HG02623 (cell line): ENCODE results near the gene RSPH1.

Source experiments
- ATAC-seq: cut with Tn5 transposase; IDR thresholded peaks from one replicate; pipeline ENCODE4 v1.9.1; 2021; ENCODE audit warnings: moderate library complexity; ENCODE audit not compliant: unreplicated experiment

RSPH1 gene

DNA sequence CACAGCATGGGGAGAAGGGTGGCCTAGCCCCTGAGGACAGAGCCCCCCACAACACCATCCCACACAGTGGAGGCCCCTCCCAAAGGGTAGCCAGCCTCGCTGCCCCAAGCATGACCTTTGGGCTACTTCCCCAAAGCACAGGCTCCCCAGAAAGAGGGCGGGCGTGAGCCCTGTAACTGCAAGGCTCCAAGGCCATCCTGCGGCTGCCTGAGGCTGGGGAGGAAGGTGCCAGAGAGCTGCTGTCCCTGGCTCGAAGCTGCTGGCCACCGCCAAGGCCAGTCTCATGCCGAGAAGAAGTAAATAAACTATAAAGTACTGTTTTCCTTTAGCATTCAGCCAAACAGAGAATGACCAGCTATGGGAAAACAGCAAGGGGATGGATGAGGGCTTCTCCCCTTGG lies 64.8 kb downstream of the RSPH1 start:
- ATAC-seq = no peak

DNA sequence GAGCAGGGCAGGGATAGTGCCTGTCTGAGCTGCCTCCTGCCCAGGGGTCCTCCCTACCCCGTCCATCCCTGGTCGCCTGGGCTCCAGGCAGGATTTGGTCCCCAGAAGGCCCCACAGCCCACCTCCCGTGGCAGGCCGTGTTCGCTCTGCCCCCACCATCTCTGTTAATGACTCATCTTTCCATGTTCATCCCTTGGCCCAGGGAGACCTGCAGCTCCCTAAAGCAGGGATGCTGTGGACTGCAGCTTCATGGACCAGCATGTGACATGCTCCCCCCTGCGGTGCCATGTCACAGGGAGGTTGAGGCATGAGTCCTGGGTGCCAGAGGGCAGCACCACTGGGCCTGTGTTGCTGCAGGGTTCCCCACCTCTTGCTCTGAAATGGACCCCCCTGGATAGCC lies 65.5 kb downstream of the RSPH1 start:
- ATAC-seq = no peak

DNA sequence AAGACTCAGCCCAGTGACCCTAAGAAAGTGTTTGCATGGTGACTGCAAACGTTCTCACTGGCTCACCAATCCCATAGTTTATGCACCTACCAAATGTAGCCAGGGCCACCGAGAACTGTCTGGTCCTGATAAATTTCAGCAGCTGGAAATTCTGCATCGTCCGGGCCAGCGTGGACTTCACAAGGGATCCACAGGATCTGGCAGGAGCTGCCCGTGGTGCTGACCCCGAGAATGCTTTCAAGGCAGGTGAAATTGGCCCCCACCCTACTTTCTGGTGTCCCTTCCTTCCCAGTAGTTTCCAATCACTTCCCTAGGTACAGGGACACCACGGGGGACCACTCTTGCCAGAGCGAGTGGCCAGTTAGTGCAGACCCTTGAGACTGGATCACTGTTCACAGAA lies 66.2 kb downstream of the RSPH1 start:
- no peak for ATAC-seq

DNA sequence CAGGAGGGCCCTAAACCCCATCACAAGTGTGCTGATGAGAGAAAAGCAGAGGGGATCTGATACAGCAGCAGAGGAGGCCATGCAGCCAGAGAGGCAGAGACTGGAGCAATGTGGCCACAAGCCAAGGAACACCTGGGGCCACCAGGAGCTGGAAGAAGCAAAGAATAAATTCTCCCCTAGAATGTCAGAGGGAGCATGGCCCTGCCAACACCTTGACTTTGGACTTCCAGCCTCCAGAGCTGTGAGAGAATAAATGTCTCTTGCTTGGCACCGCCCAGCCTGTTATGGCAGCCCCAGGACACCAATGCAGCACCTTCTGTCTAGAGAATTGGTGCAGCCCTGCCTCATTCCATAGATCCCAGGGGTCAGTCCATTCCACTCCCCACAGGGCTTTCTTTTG lies 67.0 kb downstream of the RSPH1 start:
- ATAC-seq = no peak

DNA sequence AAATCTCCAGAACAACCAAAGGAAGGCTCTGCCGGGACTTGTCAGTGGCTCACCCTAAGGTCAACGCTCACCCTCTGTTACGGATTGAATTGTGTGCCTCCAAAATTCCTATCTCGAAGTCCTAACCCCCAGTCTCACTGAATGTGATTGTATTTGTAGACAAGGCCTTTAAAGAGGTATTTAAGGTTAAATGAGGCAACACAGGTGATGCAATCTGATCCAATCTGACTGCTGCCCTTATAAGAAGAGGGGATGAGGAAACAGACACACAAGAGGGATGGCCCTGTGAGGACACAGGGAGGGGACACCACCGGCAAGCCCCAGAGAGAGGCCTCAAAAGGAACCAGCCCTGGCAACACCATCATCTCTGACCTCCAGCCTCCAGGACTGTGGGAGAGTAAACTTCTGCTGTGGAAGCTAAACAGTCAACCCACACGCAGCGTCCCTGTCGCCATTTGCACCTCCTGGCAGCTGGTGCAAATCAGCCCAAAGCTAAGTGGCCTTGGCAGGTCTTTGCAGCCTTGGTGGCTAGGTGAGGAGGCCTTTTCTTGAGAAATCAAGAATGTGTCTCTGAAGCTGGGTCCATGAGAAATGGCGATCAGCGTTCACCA lies 68.1 kb downstream of the RSPH1 start:
- ATAC-seq = no peak

DNA sequence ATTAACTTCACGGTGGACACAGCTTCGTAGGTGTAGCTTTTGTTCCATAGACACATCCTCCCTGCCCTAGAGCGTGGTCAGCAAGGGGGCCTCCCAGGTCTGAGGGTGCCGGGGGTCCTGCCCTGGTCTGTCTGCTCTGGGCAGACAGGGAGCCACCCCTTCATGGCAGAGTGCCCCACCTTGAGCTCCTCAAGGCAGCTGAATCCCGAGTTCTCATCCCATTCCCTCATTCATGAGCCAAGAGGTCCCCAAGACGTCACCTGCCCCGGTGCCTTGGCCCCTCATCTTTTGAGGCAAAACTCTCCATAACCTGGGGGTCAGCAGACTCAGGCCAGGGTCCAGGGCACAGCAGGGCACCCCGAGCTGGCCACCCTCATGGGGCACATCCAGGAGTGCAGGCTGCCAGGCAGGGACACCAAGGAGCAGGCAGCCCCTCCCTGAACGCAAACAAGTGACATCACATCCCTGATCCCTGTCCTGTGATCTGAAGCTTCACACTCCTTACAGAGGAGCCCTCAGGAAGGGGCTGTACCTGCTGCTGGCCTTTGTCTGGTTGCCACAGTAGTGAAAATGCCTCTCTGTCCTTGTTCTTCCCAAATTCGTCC lies 69.0 kb downstream of the RSPH1 start:
- no peak for ATAC-seq

DNA sequence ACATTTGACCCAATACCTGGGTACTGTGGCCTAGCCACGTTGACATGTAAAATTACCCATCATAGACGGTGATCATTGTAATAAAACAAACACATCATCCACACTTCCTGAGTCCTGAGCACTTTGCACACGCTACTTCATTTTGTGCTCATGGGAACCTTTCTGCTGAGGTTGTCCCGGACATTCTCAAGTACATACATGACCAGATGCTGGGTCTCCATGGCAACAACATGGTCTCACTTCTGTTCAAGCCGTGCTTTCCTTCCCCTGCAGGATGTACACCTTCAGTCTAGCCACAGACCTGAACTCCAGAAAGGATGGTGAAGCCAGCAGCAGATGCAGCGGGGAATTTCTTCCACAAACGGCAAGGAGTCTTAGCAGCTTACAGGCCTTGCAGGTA lies 69.6 kb downstream of the RSPH1 start:
- no peak for ATAC-seq

DNA sequence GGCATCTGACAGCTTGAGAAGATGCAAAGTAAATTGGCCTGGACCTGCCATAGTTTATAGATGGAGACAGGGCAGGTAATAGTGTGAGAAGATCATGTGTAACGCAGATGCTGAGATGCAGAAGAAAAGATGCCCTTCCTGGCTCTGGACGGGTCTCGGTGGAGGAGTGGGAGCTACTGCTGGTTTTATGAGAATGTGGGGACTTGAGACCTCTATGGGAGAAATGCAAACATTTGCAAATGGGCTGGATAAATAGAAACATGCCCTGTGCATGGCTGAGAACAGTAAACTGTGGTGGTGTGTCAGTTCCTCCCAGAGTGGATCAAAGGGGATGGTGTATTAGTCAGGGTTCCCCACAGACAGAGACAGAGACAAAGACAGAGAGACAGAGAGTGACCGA lies 70.4 kb downstream of the RSPH1 start:
- ATAC-seq = no peak

DNA sequence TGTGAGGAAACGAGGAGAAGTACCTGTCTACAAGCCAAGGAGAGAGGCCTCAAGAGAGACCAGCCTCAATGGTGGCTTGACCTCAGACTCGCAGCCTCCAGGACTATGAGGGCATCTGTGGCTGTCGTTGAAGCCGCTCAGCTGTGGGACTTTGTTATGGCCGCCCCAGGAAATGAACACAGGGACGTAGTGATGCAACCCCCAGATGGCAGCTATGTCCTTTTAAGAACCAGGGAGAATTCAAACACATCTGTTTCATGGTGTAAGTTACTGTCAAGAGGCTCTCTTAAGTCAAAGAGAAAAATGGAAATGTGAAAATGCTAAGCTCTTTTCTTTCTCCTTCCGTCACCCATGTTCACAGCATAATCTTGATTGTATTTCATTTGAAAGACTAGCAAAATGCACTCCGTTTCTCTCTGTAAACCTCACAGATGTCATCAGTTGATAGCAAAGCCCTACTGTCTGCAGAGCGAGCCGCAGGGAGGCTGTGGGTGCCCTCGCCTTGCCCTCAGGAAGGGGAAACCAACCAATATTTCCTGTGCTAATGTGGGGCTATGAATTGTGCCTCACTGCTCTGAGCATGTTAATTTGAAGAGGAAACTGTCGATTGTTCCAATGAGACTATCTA lies 71.0 kb downstream of the RSPH1 start:
- no peak for ATAC-seq

DNA sequence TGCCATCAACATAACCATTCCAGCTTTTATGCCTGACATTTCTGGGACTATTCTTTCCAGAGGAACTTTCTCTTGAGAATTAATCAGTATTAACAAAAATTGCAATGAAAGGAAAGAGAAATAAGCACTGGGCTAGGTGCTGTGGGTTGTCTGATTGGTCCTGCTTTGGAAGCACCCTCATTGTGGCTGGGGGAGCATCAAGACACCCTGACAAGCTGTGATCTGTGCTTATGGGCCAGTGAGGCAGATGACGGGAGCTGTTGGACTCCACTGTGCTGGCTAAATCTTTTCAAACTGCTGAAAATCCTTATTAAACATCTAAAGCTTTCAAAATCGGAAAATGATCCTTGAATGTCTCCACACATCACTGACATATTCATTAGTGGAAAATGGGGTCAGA lies 72.3 kb downstream of the RSPH1 start:
- no peak for ATAC-seq

DNA sequence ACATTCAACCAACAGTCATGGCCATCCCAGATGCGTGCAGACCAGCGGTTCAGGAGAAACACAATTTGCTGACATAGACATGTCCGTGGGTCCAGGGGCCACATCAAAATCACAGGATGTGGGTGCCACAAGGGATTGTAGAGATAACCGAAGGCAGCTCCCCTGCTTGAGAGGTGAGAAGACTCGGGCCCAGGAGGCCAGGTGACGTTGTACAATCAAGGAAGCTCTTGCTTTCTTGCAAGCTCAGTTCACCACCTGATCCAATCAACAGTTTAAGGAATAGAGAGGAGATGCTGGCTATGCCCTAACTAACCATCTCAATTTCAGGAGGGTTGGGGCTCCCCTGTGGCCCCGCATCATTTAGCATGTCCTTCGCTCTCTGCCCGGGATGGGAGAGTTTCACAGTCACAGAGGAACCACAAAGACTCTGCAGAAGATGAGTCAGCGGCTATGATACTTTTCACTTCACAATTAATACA lies 72.8 kb downstream of the RSPH1 start:
- ATAC-seq = peak; percentile 43
